Sigmoid colon (tissue), 4 donors: ENCODE data around the gene TGM3.

Experiments
- CTCF ChIP-seq, 4 experiments: fragments of 450-650 bp in 3 of 4; fragments of 200-600 bp in 1 of 4; IDR thresholded peaks; one replicate each; pipeline ENCODE4 v1.5.1; 2016 to 2019; ENCODE audit warnings: antibody characterized with exemption in 4 of 4, mild to moderate bottlenecking in 3 of 4, moderate library complexity in 2 of 4
- EP300 ChIP-seq, 4 donors: sonication (generic); formaldehyde crosslinking; IDR thresholded peaks; one replicate each; pipeline ENCODE4 v1.6.1; 2017; ENCODE audit warnings: antibody characterized with exemption in 4 of 4
- POLR2A ChIP-seq, 2 donors: fragments of 450-650 bp; IDR thresholded peaks; one replicate each; pipeline ENCODE4 v1.6.1; 2016; ENCODE audit warnings: antibody characterized with exemption in 2 of 2, mild to moderate bottlenecking in 2 of 2, moderate library complexity in 2 of 2
- POLR2AphosphoS5 ChIP-seq, 4 donors: sonication (generic); formaldehyde crosslinking; IDR thresholded peaks; one replicate each; pipeline ENCODE4 v1.6.1; 2017; ENCODE audit warnings: antibody characterized with exemption in 4 of 4

GRCh38 chr20:2276015-2276414, 19.8 kb upstream of the TGM3 start:
- TF ChIP-seq CTCF (IDR thresholded peaks at IDR 0.05) (no peak), POLR2A (IDR thresholded peaks at IDR 0.05) (no peak), EP300 (IDR thresholded peaks at IDR 0.05) (no peak), POLR2AphosphoS5 (IDR thresholded peaks at IDR 0.05) (no peak)
